Activated B cell treated with CpG ODN at 0.5 μM for 24 hours (primary cell): ENCODE results near the gene CELA3A. TPM values are rescaled to one million over a fixed set of nuclear protein-coding genes. Genes with fewer than 3 reads are reported as not detected.
"Not testable (repeated sequence)": the region's sequence is repeated elsewhere in the genome, so short reads cannot be mapped to it uniquely, and the experiment has no call there.

Source experiments
- ATAC-seq: fragments of 200-7000 bp; cut with Tn5 transposase; one replicate; pipeline ENCODE4 v1.10.0; 2021; ENCODE audit warnings: low read depth, mild to moderate bottlenecking, moderate library complexity
- CTCF ChIA-PET: fragments of 350-600 bp; sonication (Branson Sonifier 250); formaldehyde crosslinking; loops from one replicate; lab custom pipeline; 2021; ENCODE audit warnings: antibody characterized with exemption; lab: Charles Lee
- POLR2A ChIA-PET: fragments of 350-600 bp; sonication (Branson Sonifier 250); formaldehyde crosslinking; loops from one replicate; lab custom pipeline; 2021; ENCODE audit warnings: antibody characterized with exemption; lab: Charles Lee
- DNase-seq: peaks from one replicate; pipeline ENCODE4 v3.0.0; 2022
- H3K27ac Mint-ChIP-seq: one replicate; pipeline ENCODE4 v1.8.0; 2020; ENCODE audit warnings: mixed read lengths
- H3K27me3 Mint-ChIP-seq: one replicate; pipeline ENCODE4 v1.8.0; 2021; ENCODE audit warnings: mixed read lengths
- H3K36me3 Mint-ChIP-seq: one replicate; pipeline ENCODE4 v1.8.0; 2021; ENCODE audit warnings: low read depth, mixed read lengths
- H3K4me1 Mint-ChIP-seq: one replicate; pipeline ENCODE4 v1.8.0; 2021; ENCODE audit warnings: mixed read lengths
- H3K4me3 Mint-ChIP-seq: one replicate; pipeline ENCODE4 v1.8.0; 2020; ENCODE audit warnings: mild to moderate bottlenecking, mixed read lengths
- H3K9me3 Mint-ChIP-seq: one replicate; pipeline ENCODE4 v1.8.0; 2020; ENCODE audit warnings: mixed read lengths
- intact Hi-C: fragments of 100-400 bp; cut with micrococcal nuclease; formaldehyde crosslinking; loops from one replicate; pipeline ENCODE4 v1.15.1; 2024
- total RNA-seq: library from RNA; stranded (reverse); gene quantifications from 2 replicates; pipeline ENCODE4 v1.2.3, GENCODE V29; 2022

Gene CELA3A
- total RNA-seq, 1 donor from 2014 or later, result not detected

GRCh38 chr1:21981253-21981652 is 20.2 kb upstream of the CELA3A start:
- H3K36me3 Mint-ChIP-seq, intact Hi-C loops, H3K4me1 Mint-ChIP-seq, H3K27me3 Mint-ChIP-seq, ATAC-seq, CTCF ChIA-PET, DNase-seq, H3K27ac Mint-ChIP-seq, H3K9me3 Mint-ChIP-seq, H3K4me3 Mint-ChIP-seq: not testable (repeated sequence)
- POLR2A ChIA-PET, result interaction anchor here (0.7 kb wide), 1 partner anchor 112 kb away, joined by 4 read pairs; no protein-coding TSS in a partner anchor

GRCh38 chr1:21982122-21982521 is 19.3 kb upstream of the CELA3A start:
- H3K36me3 Mint-ChIP-seq, H3K9me3 Mint-ChIP-seq, H3K27ac Mint-ChIP-seq, DNase-seq, H3K4me3 Mint-ChIP-seq, ATAC-seq, H3K4me1 Mint-ChIP-seq, CTCF ChIA-PET, H3K27me3 Mint-ChIP-seq, intact Hi-C loops: not testable (repeated sequence)
- POLR2A ChIA-PET, result interaction anchor here (0.7 kb wide), 1 partner anchor 111 kb away, joined by 4 read pairs; no protein-coding TSS in a partner anchor

GRCh38 chr1:21983539-21983938 is 17.9 kb upstream of the CELA3A start:
- POLR2A ChIA-PET, H3K36me3 Mint-ChIP-seq, H3K27me3 Mint-ChIP-seq, H3K4me3 Mint-ChIP-seq, ATAC-seq, H3K9me3 Mint-ChIP-seq, H3K27ac Mint-ChIP-seq, H3K4me1 Mint-ChIP-seq, intact Hi-C loops, CTCF ChIA-PET, DNase-seq: not testable (repeated sequence)

- CTCF ChIA-PET, result interaction anchor here (0.9 kb wide), 1 partner anchor 35 kb away, joined by 3 read pairs; no protein-coding TSS in a partner anchor
Observed at GRCh38 chr1:21985893-21986292, 15.6 kb upstream of the CELA3A start.

GRCh38 chr1:21986386-21986785 is 15.1 kb upstream of the CELA3A start:
- ATAC-seq, POLR2A ChIA-PET: not testable (repeated sequence)

More at GRCh38 chr1:21985893-21986292, 15.6 kb upstream of the CELA3A start:
- ATAC-seq, H3K4me1 Mint-ChIP-seq, H3K27me3 Mint-ChIP-seq, H3K27ac Mint-ChIP-seq, DNase-seq, intact Hi-C loops, H3K36me3 Mint-ChIP-seq, H3K9me3 Mint-ChIP-seq, POLR2A ChIA-PET, H3K4me3 Mint-ChIP-seq: not testable (repeated sequence)

GRCh38 chr1:21989672-21990393 is 11.6 kb upstream of the CELA3A start:
- DNase-seq, H3K27me3 Mint-ChIP-seq, H3K36me3 Mint-ChIP-seq, H3K27ac Mint-ChIP-seq, H3K9me3 Mint-ChIP-seq, CTCF ChIA-PET, H3K4me3 Mint-ChIP-seq, intact Hi-C loops, H3K4me1 Mint-ChIP-seq, ATAC-seq, POLR2A ChIA-PET: not testable (repeated sequence)

More at GRCh38 chr1:21986386-21986785, 15.1 kb upstream of the CELA3A start:
- H3K4me1 Mint-ChIP-seq, H3K27ac Mint-ChIP-seq, H3K4me3 Mint-ChIP-seq, H3K27me3 Mint-ChIP-seq, H3K36me3 Mint-ChIP-seq, intact Hi-C loops, DNase-seq, H3K9me3 Mint-ChIP-seq: not testable (repeated sequence)
- CTCF ChIA-PET, result interaction anchor here (0.9 kb wide), 1 partner anchor 35 kb away, joined by 3 read pairs; no protein-coding TSS in a partner anchor

GRCh38 chr1:21992186-21992585 is 9.3 kb upstream of the CELA3A start:
- not testable (repeated sequence) for H3K4me3 Mint-ChIP-seq

GRCh38 chr1:21994716-21995115 is 6.7 kb upstream of the CELA3A start:
- H3K4me3 Mint-ChIP-seq, DNase-seq, H3K27ac Mint-ChIP-seq, H3K4me1 Mint-ChIP-seq, H3K27me3 Mint-ChIP-seq, H3K36me3 Mint-ChIP-seq, H3K9me3 Mint-ChIP-seq, intact Hi-C loops, POLR2A ChIA-PET, CTCF ChIA-PET, ATAC-seq: not testable (repeated sequence)

More at GRCh38 chr1:21992186-21992585, 9.3 kb upstream of the CELA3A start:
- CTCF ChIA-PET, H3K4me1 Mint-ChIP-seq, H3K27ac Mint-ChIP-seq, ATAC-seq, intact Hi-C loops, POLR2A ChIA-PET, H3K36me3 Mint-ChIP-seq, H3K9me3 Mint-ChIP-seq, H3K27me3 Mint-ChIP-seq, DNase-seq: not testable (repeated sequence)

GRCh38 chr1:21996663-21996970 is 4.8 kb upstream of the CELA3A start:
- ATAC-seq, H3K27ac Mint-ChIP-seq, DNase-seq, intact Hi-C loops, H3K9me3 Mint-ChIP-seq, H3K27me3 Mint-ChIP-seq, CTCF ChIA-PET, H3K4me3 Mint-ChIP-seq, H3K36me3 Mint-ChIP-seq, H3K4me1 Mint-ChIP-seq: not testable (repeated sequence)
- POLR2A ChIA-PET, result interaction anchor here (0.6 kb wide), 1 partner anchor 686 kb away, joined by 3 read pairs; no protein-coding TSS in a partner anchor

- POLR2A ChIA-PET, H3K9me3 Mint-ChIP-seq, H3K36me3 Mint-ChIP-seq, H3K27ac Mint-ChIP-seq, DNase-seq, H3K4me3 Mint-ChIP-seq, intact Hi-C loops, CTCF ChIA-PET, H3K4me1 Mint-ChIP-seq, H3K27me3 Mint-ChIP-seq, ATAC-seq: not testable (repeated sequence)
Observed at GRCh38 chr1:21997891-21998623, 3.4 kb upstream of the CELA3A start.

GRCh38 chr1:21998624-21999294 is 2.7 kb upstream of the CELA3A start:
- intact Hi-C loops, POLR2A ChIA-PET, CTCF ChIA-PET, H3K36me3 Mint-ChIP-seq, H3K9me3 Mint-ChIP-seq, H3K4me1 Mint-ChIP-seq, H3K27me3 Mint-ChIP-seq, DNase-seq, H3K4me3 Mint-ChIP-seq, ATAC-seq, H3K27ac Mint-ChIP-seq: not testable (repeated sequence)
